ENCODE data around the gene PSMA7. TPM values are rescaled to one million over a fixed set of nuclear protein-coding genes. Genes with fewer than 3 reads are reported as not detected.
A peak's percentile ranks its signal among the peaks of the same experiment; 100 is the strongest.

PSMA7 gene
- polyA plus RNA-seq, 1 experiment, result 478 TPM

DNA sequence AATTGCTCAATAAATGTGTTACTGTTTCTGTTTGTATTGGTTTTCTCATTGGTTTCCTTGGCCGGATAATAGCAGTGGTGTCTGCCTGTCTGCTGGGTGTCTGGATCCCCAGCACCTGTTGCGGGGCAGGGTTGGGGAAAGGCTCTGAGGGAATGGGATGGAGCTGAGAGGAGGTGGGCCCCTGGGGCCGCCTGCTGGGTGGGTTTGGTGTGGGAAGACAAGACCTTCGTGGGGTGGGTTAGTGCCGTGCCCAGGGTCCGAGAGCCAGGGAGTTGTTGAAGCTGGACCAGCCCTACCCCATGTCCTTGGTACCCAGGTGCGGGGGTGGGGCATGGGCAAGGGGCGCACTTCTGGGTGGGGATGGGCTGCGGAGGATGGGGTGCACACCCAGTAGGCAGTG, 4.3 kb upstream of the PSMA7 start:
- Histone ChIP-seq H3K27me3 (ENCODE audit: control insufficient read depth, insufficient read depth, low read length) (no peaks in the 10 kb centered on the region), H3K36me3 (ENCODE audit: control insufficient read depth, insufficient read depth, low read length) (peaks cover 1% of the 10 kb centered on the region), H3K4me3 (ENCODE audit: low read depth, low read length) (no peak overlapping the region)
- CTCF ChIA-PET, result interaction anchor here (0.7 to 2.3 kb wide), 2 partner anchors 9 to 44 kb away, joined by 3 to 6 read pairs; no protein-coding TSS in a partner anchor
- TF ChIP-seq, protein P1, sequence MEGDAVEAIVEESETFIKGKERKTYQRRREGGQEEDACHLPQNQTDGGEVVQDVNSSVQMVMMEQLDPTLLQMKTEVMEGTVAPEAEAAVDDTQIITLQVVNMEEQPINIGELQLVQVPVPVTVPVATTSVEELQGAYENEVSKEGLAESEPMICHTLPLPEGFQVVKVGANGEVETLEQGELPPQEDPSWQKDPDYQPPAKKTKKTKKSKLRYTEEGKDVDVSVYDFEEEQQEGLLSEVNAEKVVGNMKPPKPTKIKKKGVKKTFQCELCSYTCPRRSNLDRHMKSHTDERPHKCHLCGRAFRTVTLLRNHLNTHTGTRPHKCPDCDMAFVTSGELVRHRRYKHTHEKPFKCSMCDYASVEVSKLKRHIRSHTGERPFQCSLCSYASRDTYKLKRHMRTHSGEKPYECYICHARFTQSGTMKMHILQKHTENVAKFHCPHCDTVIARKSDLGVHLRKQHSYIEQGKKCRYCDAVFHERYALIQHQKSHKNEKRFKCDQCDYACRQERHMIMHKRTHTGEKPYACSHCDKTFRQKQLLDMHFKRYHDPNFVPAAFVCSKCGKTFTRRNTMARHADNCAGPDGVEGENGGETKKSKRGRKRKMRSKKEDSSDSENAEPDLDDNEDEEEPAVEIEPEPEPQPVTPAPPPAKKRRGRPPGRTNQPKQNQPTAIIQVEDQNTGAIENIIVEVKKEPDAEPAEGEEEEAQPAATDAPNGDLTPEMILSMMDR (IDR thresholded peaks at IDR 0.05; ENCODE audit: insufficient read depth, low read depth, low read length), result no peak
- no peak for DNase-seq (ENCODE audit: low read depth)
- POLR2A ChIA-PET, result no interaction called here

DNA sequence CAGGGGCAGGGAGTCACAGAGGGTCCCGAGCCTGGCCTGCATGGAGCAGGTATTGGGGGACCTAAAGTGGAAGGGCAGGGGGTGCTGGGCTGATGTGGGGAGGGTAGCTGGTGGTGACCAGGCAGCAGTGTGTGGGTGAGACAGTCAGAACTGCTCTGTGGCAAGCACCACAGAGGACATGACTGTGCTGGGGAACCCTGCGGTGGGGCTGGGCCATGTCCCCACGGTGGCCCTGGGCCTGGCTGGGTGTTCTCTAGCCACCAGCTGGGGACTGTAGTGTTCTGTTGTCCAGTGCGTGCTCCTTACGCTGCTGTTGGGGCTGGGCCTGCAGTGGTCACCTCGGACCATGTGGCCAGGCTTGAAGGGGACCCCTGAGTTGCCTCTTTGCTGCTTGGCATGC, 3.9 kb upstream of the PSMA7 start:
- DNase-seq (ENCODE audit: low read depth), result no peak
- ChIA-PET POLR2A (no interaction called here), CTCF (interaction anchor here (2.3 kb wide), 1 partner anchor 9 kb away, joined by 6 read pairs; no protein-coding TSS in a partner anchor)
- Histone ChIP-seq H3K27me3 (ENCODE audit: control insufficient read depth, insufficient read depth, low read length) (no peaks in the 10 kb centered on the region), H3K36me3 (ENCODE audit: control insufficient read depth, insufficient read depth, low read length) (peaks cover 1% of the 10 kb centered on the region), H3K4me3 (ENCODE audit: low read depth, low read length) (no peak overlapping the region)
- TF ChIP-seq, protein P1 (IDR thresholded peaks at IDR 0.05; ENCODE audit: insufficient read depth, low read depth, low read length), result no peak

DNA sequence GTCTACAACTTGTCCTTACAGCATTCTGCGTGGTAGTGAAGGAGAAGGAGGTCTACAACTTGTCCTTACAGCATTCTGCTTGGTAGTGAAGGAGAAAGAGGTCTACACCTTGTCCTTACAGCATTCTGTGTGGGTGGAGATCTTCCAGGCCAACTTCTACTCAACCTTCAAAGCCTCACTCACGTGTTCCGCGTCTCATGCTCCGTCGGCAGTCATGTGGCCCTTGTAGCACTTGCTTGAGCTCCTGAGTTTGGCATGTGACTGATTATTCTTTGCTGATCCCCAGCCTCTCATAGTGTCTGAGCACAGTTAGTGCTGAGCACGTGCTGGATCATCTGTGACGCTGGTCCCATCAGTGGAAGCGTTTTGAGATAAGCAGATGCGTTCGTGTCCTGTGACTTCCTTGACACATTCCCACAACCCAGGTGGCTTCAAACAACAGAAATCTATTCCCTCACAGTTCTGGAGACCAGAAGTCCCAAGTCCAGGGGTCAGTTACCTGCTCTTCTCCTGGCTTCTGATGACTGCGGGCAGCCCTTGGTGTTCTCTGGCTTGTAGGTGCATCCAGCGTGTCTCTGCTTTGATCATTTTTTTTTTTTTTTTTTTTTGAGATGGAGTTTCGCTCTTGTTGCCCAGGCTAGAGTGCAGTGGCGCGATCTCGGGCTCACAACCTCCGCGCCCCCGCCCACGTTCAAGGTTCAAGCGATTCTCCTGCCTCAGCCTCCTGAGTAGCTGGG, 3.0 kb upstream of the PSMA7 start:
- TF ChIP-seq, protein P1 (IDR thresholded peaks at IDR 0.05; ENCODE audit: insufficient read depth, low read depth, low read length), result no peak
- CTCF ChIA-PET, result interaction anchor here (1.0 to 2.3 kb wide), 2 partner anchors 10 to 135 kb away, joined by 6 read pairs; no protein-coding TSS in a partner anchor
- POLR2A ChIA-PET, result no interaction called here
- peaks cover 1% of the 10 kb centered on the region for H3K36me3 ChIP-seq (ENCODE audit: control insufficient read depth, insufficient read depth, low read length)
- DNase-seq (ENCODE audit: low read depth), result no peak
- no peak overlapping the region for H3K4me3 ChIP-seq (ENCODE audit: low read depth, low read length)
- H3K27me3 ChIP-seq (ENCODE audit: control insufficient read depth, insufficient read depth, low read length), result no peaks in the 10 kb centered on the region

DNA sequence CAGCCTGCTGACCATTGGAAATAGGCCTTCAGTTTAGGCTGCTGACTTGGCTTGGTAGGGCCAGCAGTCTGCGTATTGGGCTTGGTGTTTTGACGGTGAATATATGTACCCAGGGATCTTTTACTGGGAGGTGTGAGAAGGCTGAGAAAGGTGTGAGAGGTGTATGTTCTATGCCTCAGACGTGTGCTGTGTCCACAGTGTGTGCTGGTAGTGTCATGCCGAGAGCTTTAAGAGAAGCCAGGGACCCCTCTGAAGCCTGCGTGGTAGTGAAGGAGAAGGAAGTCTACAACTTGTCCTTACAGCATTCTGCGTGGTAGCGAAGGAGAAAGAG, 2.5 kb upstream of the PSMA7 start:
- ChIA-PET CTCF (interaction anchor here (0.6 to 2.3 kb wide), 3 partner anchors 10 to 134 kb away, joined by 3 to 6 read pairs (median 6); no protein-coding TSS in a partner anchor), POLR2A (no interaction called here)
- H3K27me3 ChIP-seq (ENCODE audit: control insufficient read depth, insufficient read depth, low read length), result no peaks in the 10 kb centered on the region
- TF ChIP-seq, protein P1 (IDR thresholded peaks at IDR 0.05; ENCODE audit: insufficient read depth, low read depth, low read length), result no peak
- DNase-seq (ENCODE audit: low read depth), result no peak
- no peak overlapping the region for H3K4me3 ChIP-seq (ENCODE audit: low read depth, low read length)
- H3K36me3 ChIP-seq (ENCODE audit: control insufficient read depth, insufficient read depth, low read length), result peaks cover 2% of the 10 kb centered on the region; the same call in 1 of the 2 replicates

DNA sequence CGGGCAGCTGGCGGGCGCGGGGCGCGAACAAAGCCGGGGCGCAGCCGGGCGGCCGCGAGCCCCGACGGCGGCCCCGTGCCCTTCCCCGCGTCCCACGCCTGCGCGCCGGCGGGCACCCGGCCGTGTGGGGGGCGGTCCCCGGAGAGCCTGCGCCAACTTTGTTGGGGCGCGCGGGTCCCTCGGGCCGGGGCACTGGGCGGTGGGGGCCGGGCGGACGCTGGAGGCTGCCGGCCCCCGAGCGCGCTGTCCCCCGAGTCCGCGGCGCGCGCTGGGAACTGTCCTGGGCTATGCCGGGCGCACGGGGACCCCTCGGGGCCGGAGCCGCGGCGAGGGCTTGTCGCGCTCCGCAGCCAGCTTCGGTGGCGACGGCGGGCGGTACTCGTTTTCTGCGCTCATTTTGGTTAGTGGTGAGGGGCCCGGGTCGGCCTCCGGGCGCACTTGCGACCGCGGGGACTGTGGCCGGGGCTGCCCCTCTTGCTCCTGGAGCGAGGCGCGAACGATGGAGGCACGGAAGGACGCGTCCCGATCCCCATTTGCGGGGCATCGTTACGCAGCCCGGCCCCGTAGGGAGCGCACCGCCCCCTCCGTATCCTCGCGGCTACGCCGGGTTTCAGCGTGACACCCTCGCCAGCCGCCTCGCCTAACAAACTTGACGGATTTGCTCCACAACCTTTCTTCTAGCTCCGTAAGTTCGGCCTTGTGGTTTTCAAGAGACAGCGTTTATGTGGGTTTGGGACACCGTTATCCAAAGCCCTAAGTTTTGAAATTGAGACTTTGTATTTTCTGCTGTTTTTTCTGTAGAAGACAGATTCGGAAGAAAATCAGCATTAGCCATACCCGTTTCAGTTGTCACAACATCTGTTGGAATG, 997 bp upstream of the PSMA7 start:
- POLR2A ChIA-PET, result no interaction called here
- CTCF ChIA-PET, result interaction anchor here (0.6 to 1.3 kb wide), 3 partner anchors 11 to 15 kb away, joined by 3 to 4 read pairs (median 3); no protein-coding TSS in a partner anchor

More for the DNA sequence above, 997 bp upstream of the PSMA7 start:
- H3K4me3 ChIP-seq (ENCODE audit: low read depth, low read length), result peak overlapping the region; percentile 69
- peaks cover 10% of the 10 kb centered on the region for H3K36me3 ChIP-seq (ENCODE audit: control insufficient read depth, insufficient read depth, low read length)
- H3K27me3 ChIP-seq (ENCODE audit: control insufficient read depth, insufficient read depth, low read length), result no peaks in the 10 kb centered on the region
- TF ChIP-seq, protein P1 (IDR thresholded peaks at IDR 0.05; ENCODE audit: insufficient read depth, low read depth, low read length), result peak; percentile 19; the same call in 1 of the 2 replicates
- no peak for DNase-seq (ENCODE audit: low read depth)

Data from BJ (cell line).